ENCODE results near the gene MKX.
"Not testable (repeated sequence)": the region's sequence is repeated elsewhere in the genome, so short reads cannot be mapped to it uniquely, and the experiment has no call there.

Gene MKX

DNA sequence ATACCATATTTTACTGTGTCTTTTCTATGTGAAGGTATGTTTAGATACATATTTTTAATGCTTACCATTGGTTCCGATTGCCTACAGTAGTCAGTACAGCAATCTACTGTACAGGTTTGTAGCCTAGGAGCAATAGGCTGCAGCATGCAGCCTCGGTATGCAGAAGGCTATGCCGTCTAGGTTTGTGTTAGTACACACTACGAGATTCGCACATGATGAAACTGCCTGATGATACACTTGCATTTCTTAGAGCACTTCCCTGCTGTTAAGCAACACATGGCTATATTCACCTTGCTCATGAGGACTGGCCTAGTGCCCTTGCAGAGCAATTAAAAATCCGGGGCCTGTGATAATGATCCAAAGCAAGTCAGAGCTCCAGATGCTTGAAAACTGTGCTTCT is 62.4 kb downstream of the MKX start:
- H3K4me3 ChIP-seq (ENCODE audit: low read depth, low read length) = no peak overlapping the region

DNA sequence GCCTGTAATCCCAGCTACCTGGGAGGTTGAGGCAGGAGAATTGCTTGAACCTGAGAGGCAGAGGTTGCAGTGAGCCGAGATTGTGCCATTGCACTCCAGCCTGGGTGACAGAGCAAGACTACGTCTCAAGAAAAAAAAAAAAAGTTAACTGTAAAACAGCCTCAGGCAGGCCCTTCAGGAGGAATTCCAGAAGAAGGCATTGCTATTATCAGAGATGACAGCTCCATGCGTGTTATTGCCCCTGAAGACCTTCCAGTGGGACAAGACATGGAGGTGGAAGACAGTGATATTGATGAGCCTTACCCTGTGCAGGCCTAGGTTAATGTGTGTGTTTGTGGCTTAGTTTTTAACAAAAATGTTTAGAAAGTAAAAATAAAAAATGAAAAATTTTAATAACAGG is 63.8 kb downstream of the MKX start:
- H3K4me3 ChIP-seq (ENCODE audit: low read depth, low read length) = not testable (repeated sequence)

More for the DNA sequence above, 62.4 kb downstream of the MKX start:
- TF ChIP-seq, protein P1, sequence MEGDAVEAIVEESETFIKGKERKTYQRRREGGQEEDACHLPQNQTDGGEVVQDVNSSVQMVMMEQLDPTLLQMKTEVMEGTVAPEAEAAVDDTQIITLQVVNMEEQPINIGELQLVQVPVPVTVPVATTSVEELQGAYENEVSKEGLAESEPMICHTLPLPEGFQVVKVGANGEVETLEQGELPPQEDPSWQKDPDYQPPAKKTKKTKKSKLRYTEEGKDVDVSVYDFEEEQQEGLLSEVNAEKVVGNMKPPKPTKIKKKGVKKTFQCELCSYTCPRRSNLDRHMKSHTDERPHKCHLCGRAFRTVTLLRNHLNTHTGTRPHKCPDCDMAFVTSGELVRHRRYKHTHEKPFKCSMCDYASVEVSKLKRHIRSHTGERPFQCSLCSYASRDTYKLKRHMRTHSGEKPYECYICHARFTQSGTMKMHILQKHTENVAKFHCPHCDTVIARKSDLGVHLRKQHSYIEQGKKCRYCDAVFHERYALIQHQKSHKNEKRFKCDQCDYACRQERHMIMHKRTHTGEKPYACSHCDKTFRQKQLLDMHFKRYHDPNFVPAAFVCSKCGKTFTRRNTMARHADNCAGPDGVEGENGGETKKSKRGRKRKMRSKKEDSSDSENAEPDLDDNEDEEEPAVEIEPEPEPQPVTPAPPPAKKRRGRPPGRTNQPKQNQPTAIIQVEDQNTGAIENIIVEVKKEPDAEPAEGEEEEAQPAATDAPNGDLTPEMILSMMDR (IDR thresholded peaks at IDR 0.05; ENCODE audit: low read depth, low read length) = no peak

DNA sequence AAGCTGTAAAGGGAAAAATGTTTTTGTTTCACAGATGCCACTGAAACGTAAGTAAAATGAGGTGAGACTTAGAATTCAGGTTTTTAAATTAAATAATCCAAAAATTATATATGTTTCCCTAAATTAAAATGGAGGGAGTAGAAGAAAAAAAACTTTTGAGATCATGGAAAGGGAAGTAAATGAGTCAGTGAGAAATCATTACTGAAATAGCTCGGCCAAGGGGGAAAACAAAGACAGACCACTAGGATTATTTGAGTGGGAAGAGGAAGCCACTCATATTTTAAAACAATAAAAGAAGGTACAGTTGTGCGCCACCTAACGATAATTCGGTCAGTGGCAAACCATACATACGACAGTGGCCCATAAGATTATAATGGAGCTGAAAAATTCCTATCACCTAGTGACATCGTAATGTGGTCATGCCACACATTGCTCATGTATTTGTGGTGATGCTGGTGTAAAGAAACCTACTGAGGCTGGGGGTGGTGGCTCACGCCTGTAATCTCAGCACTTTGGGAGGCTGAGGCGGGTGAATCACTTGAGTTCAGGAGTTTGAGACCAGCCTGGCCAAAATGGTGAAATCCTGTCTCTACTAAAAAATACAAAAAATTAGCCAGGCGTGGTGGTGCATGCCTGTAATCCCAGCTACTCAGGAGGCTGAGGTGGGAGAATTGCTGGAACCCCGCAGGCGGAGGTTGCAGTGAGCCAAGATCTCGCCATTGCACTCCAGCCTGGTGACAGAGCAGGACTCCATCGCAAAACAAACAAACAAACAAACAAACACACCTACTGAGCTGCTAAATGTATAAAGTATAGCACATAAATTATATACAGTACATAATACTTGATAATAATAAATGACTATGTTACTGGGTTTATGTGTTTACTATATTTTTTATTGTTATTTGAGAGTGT is 64.7 kb downstream of the MKX start:
- TF ChIP-seq, protein P1 (IDR thresholded peaks at IDR 0.05; ENCODE audit: low read depth, low read length) = no peak
- H3K4me3 ChIP-seq (ENCODE audit: low read depth, low read length) = no peak overlapping the region

DNA sequence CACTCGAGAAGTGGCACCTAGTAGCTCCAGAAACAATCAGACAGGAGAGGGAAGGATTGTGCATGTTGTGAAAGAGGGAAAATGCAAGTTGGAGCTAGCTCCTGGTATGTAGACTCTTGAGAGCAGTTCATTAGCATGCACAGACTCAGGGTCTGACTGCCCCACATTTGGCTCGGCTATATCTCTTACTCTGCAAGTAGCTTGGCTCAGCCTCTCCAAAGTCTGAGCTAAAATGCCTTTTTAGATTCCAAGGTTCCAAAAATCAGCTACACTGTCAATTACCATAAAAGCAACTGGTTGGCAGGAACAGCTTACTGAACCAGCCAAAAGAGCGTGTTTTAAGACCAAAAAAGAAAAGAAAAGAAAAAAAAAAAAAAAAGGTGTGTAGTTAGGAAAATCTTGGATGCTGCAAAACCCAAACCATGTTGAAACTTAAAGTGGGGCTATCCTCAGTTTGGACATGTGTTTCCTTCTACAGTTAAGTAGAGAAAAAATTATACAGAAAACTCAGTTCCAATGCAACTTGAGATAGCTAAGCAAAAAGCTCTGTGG is 65.5 kb downstream of the MKX start:
- TF ChIP-seq, protein P1 (IDR thresholded peaks at IDR 0.05; ENCODE audit: low read depth, low read length) = no peak
- H3K4me3 ChIP-seq (ENCODE audit: low read depth, low read length) = no peak overlapping the region

DNA sequence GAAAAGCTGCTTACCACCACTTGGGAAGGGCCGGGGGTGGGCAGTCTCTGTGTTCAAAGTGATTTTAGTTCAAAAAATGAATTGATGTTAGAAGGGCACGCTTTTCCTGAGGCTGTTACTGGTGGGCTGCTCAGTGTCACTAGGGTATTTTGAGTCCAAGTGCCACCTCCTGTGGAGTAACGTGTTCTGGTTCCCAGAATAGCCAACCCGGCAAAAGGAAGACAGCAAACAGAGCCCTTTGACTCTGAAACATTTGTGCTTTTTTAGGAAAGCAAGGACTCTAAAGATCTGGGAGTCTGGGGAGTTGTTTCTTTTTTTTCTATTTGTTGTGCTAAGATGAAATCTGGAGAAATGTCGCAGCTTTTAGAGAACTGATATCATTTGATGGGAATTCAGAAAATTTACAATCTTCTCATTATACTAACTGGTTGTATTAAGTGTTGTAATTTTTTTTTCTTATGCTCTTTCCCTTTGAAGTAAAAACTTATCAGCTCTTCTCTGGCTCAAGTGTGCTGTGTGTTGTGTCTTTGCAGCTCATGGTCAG is 66.2 kb downstream of the MKX start:
- no peak overlapping the region for H3K4me3 ChIP-seq (ENCODE audit: low read depth, low read length)
- TF ChIP-seq, protein P1 (IDR thresholded peaks at IDR 0.05; ENCODE audit: low read depth, low read length) = no peak

DNA sequence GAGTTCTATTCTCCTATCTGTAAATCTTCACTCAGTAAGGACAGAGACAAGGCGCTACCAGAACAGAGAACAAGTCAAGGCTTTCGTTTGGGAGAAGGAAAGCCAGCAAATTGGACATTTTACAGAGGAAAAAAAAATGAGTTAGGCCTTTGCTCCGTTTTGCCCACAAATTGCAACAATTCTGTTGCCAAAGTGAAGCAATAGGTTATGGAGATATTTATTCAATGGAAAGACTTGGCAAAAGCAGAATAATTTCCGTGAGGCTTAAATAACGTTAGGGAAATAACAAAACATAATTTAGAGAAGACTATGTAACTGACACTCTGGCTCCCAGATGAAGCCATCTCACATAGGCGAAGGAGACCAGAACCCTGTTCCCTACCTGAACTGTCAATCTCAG is 67.5 kb downstream of the MKX start:
- H3K4me3 ChIP-seq (ENCODE audit: low read depth, low read length) = no peak overlapping the region
- TF ChIP-seq, protein P1 (IDR thresholded peaks at IDR 0.05; ENCODE audit: low read depth, low read length) = no peak

DNA sequence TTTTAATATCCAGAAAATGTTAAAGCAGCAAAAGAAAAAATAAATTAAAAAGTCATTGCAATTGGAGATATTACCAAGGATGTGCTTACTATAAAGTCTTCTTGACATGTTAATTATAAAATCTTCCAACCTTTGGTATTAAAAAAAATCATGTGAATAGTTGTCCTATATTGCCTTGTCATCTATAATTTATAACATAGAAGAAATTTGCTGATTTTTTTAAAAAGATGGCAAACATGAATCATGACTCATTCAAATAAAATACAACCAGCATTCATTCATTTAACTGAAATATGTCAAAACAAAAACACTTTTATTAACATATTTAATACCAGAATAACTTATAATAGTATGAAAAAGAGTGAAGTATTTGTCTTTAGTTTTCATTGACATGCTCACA is 72.6 kb downstream of the MKX start:
- TF ChIP-seq, protein P1 (IDR thresholded peaks at IDR 0.05; ENCODE audit: low read depth, low read length) = no peak
- no peak overlapping the region for H3K4me3 ChIP-seq (ENCODE audit: low read depth, low read length)

Data from WI38 (cell line).